ENCODE results near the gene ABLIM3.

- no peak for TF ChIP-seq POLR2A (IDR thresholded peaks at IDR 0.05)
- no peak for TF ChIP-seq CTCF (IDR thresholded peaks at IDR 0.05)
Measured at GRCh38 chr5:149152317-149152746, 11.0 kb downstream of the ABLIM3 start.
